ENCODE measurements around the gene TLCD3A.
"Not testable (repeated sequence)": the region's sequence is repeated elsewhere in the genome, so short reads cannot be mapped to it uniquely, and the experiment has no call there.

Gene TLCD3A

GRCh38 chr17:749359-749758 lies 17.0 kb downstream of the TLCD3A start:
- DNase-seq (ENCODE audit: low read depth) = not testable (repeated sequence)

DNA sequence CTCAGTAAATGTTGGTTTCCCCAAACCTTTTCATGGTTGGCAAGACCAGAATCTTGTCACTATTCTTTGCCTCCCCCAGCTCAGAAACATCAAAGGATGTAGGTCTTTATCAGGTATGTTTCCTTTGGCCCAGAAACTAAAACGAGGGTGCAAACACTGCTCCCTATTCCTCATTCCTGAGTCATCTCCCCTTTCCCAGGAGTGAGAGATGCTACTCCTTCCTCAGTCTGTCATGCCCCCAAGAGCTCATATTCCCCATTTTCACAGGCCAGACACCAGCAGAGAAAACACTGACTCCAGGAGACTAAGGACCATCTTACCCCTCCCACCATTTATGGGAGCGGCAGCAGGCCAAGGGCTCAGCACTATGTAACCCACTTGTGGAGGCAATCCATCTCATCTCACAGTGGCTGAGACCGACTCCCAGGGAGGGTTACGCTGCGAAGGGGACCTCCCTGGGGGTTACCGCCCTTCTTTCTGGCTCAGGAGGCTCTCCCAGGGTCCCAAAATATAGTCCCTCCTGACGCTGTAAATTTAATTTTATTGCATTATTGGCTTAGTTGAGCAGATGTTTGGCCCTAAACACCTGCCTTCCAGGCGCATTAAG lies 18.1 kb downstream of the TLCD3A start:
- DNase-seq (ENCODE audit: low read depth) = no peak

DNA sequence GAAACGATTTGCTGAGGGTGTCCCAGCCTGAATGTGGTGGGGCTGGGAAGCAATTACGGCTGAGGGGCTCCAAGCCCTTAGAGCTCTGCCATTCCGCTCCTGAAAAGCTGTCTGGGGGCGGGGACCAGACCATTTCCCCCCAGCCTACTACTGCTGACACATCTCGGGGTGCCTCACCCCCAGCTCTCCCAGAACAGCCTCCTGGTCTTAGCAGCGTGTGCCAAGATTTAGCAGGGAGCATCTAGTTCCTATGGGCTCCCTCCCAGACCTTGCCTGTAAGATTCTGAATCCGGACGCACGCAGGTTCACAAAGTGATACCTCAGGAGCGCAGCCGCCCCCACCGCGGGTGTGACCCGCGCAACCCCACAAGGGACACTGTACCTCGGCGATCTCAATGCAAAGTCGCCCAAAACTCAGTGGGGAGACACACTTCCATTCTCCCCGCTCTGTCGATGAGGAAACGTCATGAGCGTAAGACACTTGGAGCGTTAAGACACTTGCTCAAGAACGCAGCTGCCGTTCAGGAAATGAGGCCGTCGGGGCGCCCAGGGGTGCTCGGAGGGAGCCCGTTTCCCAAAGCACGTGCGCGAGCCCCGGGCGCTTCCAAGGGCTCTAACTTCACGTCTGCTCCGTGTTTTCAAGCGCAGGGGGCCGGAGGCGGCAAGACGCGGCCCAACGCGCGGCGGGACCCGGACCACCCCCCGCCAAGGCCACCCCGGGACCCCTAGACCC lies 19.0 kb downstream of the TLCD3A start:
- no peak for DNase-seq (ENCODE audit: low read depth)

- DNase-seq (ENCODE audit: low read depth) = peak; percentile 27
These were observed 19.7 kb downstream of the TLCD3A start, which contains the start of gene GEMIN4 for GRCh38 chr17:752002-752619. Gene GEMIN4 (minus strand): TSS chr17:752264. CDS start chr17:752142, 122 bp downstream.

DNA sequence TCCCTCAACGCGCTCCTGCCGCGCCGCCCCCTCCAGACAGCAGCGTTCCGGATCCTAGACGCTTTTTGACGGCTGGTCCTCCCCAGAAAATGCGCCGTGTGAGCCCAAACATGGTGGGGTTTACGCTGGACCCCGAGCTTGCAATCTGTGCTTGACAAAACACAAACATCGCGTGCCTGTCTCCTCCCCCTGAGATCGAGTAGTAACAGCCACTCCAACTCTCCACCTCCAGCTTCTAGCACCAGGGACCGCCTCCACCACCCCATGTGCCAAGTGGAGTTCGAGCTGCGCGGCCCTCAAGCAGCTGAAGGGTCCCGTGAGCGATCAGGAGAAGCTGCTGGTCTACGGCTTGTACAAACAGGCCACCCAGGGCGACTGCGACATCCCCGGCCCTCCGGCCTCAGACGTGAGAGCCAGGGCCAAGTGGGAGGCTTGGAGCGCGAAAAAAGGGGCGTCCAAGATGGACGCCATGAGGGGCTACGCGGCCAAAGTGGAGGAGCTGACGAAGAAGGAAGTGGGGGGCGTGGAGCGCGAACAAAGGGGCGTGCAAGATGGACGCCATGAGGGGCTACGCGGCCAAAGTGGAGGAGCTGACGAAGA lies 20.3 kb downstream of the TLCD3A start:
- DNase-seq (ENCODE audit: low read depth) = no peak

DNA sequence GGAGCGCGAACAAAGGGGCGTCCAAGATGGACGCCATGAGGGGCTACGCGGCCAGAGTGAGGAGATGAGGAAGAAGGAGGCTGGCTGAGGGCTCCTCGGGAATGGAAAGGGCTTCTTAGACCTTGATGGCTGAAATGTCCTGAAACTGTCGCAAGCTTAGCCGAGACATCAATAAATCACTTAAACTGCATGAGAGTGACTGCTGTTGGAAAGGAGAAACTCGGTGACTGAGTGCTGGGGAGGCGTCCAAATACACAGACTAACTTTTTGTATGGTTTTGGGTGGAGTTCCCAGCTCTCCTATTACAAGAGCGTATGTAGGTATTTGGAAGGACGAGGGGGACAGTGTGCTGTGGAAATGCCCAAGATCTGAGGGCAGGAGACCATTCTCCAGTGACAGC lies 21.0 kb downstream of the TLCD3A start:
- DNase-seq (ENCODE audit: low read depth) = no peak

GRCh38 chr17:755319-755961 lies 23.0 kb downstream of the TLCD3A start:
- DNase-seq (ENCODE audit: low read depth) = not testable (repeated sequence)

DNA sequence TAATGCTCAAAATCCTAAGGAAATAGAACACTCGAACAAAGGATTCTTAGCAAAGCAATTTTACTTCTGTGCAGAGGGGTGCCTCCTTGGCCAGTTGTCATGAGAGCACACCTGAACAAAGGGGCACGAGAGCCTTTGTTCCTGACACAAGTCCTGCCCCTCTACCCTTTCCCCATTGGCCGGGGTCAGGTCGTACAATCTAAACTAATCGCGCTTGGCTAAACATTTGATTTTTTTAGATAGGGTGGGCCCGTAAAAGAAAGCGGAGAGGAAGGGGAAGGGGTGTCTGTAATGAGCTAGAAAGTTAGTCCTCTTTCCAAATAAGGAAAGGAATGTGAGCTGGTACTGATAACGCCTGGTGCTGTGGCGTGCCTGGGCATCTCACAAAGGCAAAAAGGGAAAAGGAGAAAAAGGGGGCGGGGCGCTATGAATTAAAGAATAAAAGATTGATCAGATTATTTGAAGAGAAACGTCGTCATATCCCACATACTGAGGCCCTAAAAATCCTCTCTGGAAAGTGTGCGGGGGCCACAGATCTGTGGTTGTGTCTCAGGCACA lies 23.7 kb downstream of the TLCD3A start:
- not testable (repeated sequence) for DNase-seq (ENCODE audit: low read depth)

- no peak for DNase-seq (ENCODE audit: low read depth)
These were observed 27.6 kb downstream of the TLCD3A start for GRCh38 chr17:759964-760363.

GRCh38 chr17:760371-760770 lies 28.0 kb downstream of the TLCD3A start:
- DNase-seq (ENCODE audit: low read depth) = no peak

GRCh38 chr17:767076-767475 lies 34.7 kb downstream of the TLCD3A start:
- no peak for DNase-seq (ENCODE audit: low read depth)

DNA sequence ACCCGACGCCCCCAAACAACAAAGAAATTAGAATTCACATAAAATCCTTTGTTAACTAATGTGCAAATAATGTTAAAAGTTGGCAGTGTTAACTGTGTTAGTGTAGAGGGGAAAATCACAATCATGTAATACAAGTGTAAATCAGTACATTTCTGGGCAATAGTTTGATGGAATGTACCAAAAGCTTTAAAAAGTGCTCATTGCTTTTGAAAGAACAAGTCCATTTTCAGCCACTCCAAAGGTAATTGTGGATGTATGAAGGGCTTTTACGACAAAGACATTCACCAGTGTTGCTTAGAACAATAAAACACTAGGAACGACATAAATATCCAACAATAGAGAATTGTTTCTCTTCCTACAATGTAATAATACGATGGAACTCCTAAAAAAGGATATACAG lies 40.6 kb downstream of the TLCD3A start:
- DNase-seq (ENCODE audit: low read depth) = no peak

GRCh38 chr17:773467-774312 lies 41.3 kb downstream of the TLCD3A start:
- DNase-seq (ENCODE audit: low read depth) = no peak

DNA sequence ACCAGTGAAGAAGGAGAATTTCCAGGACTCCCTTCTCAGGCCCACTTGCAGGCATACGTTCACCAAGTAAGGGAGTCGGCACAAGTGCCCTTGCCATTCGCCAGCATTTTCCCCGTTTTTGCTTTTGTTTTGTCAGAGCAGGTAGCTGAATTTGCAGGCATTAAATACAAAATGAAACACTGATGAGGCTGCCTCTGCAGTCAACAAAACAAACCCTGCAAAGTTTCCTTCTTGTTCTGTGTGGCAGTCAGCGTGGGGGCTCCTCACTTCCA lies 41.9 kb downstream of the TLCD3A start:
- DNase-seq (ENCODE audit: low read depth) = no peak

GRCh38 chr17:778096-778495 lies 45.7 kb downstream of the TLCD3A start:
- no peak for DNase-seq (ENCODE audit: low read depth)

- peak; percentile 23 for DNase-seq (ENCODE audit: low read depth)
These were observed 49.7 kb downstream of the TLCD3A start, which contains the start of the genes GLOD4 and MRM3 for GRCh38 chr17:781805-782731. Gene GLOD4 (minus strand): TSS chr17:782280. CDS start chr17:782255, 25 bp downstream. Gene MRM3 (plus strand): TSS chr17:782353. CDS start chr17:782379, 26 bp downstream.

DNA sequence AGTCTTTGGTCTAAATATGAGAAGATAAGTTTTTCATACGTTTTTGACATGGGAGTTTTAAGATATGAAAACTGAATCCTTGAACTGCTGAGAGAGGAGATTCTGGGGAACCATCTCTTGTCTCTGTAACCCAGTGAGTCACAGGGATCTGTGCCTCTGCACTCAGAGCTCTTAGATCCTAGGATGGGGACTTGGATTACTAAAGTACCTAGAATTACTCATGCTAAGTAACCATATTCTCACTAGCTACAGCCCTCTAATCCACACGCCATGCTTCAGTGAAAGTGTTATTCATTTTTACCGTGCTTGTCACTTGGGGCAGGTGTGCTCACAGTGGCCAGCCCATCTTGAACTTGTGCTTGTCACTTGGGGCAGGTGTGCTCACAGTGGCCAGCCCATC lies 51.7 kb downstream of the TLCD3A start:
- no peak for DNase-seq (ENCODE audit: low read depth)

DNA sequence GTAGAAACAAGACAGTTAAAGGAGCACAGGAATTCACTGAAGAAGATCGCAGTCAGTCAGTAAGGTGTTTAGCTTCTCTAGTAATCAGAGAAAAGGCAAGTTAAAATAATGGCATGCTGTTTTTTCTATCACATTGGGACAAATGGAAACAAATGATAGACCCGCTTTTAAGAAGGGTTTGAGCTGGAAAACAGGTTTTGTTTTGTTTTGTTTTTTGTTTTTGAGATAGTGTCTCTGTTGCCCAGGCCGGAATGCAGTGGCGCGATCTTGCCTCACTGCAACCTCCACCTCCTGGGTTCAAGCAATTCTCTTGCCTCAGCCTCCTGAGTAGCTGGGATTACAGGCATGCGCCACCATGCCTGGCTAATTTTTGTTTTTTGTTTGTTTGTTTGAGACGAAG lies 53.5 kb downstream of the TLCD3A start:
- not testable (repeated sequence) for DNase-seq (ENCODE audit: low read depth)

GRCh38 chr17:787641-788221 lies 55.3 kb downstream of the TLCD3A start:
- DNase-seq (ENCODE audit: low read depth) = no peak

GRCh38 chr17:788551-788950 lies 56.2 kb downstream of the TLCD3A start:
- DNase-seq (ENCODE audit: low read depth) = no peak
